Neural cell (in vitro differentiated cells): ENCODE data around the gene MRRF. TPM values are rescaled to one million over a fixed set of nuclear protein-coding genes. Genes with fewer than 3 reads are reported as not detected.

ENCODE experiments used
- H2AFZ ChIP-seq: fragments of 200-600, 300-800 bp; sonication (generic), shearing (Covaris generic); 2 replicates; pipeline ENCODE4 v1.6.0; 2014; ENCODE audit warnings: low read depth, mild to moderate bottlenecking, antibody characterized with exemption, low read length, moderate library complexity
- H3F3A ChIP-seq: fragments of 200-600 bp; shearing (Covaris generic); 2 replicates; pipeline ENCODE4 v1.6.1; 2016; ENCODE audit warnings: mild to moderate bottlenecking, moderate library complexity, mixed read lengths, antibody characterized with exemption, low read length; ENCODE audit not compliant: insufficient read depth, poor library complexity, severe bottlenecking
- H3K27ac ChIP-seq: fragments of 200-600, 300-800 bp; sonication (generic), shearing (Covaris generic); 2 replicates; pipeline ENCODE4 v1.5.1; 2014; ENCODE audit warnings: mild to moderate bottlenecking, low read length, moderate library complexity
- H3K27me3 ChIP-seq: fragments of 300-800, 200-600 bp; sonication (generic), shearing (Covaris generic); 2 replicates; pipeline ENCODE4 v1.6.0; 2014; ENCODE audit warnings: mild to moderate bottlenecking, low read depth, low read length, moderate library complexity; ENCODE audit not compliant: insufficient read depth
- H3K36me3 ChIP-seq: fragments of 300-800, 200-600 bp; sonication (generic), shearing (Covaris generic); 2 replicates; pipeline ENCODE4 v1.5.1; 2014; ENCODE audit warnings: mild to moderate bottlenecking, antibody characterized with exemption, low read length, moderate library complexity; ENCODE audit not compliant: insufficient read depth
- H3K4me2 ChIP-seq: fragments of 300-800, 200-600 bp; sonication (generic), shearing (Covaris generic); 2 replicates; pipeline ENCODE4 v1.6.0; 2014; ENCODE audit warnings: mild to moderate bottlenecking, low read length
- H3K4me3 ChIP-seq: fragments of 300-800, 200-600 bp; sonication (generic), shearing (Covaris generic); 2 replicates; pipeline ENCODE4 v1.5.1; 2014; ENCODE audit warnings: mild to moderate bottlenecking, low read length, moderate library complexity
- H3K79me2 ChIP-seq: fragments of 200-600 bp; shearing (Covaris generic); replicated peaks from 2 replicates; pipeline ENCODE4 v1.6.0; 2014; ENCODE audit warnings: mild to moderate bottlenecking, low read length, moderate library complexity; ENCODE audit not compliant: insufficient read depth
- H3K9ac ChIP-seq: fragments of 300-800, 200-600 bp; sonication (generic), shearing (Covaris generic); 2 replicates; pipeline ENCODE4 v1.6.1; 2016; ENCODE audit warnings: mild to moderate bottlenecking, low read length, mixed read lengths
- H3K9me2 ChIP-seq: fragments of 200-600 bp; shearing (Covaris generic); 2 replicates; pipeline ENCODE4 v1.6.1; 2016; ENCODE audit warnings: mild to moderate bottlenecking, low read length, mixed read lengths; ENCODE audit not compliant: insufficient read depth
- H3K9me3 ChIP-seq: fragments of 200-600, 300-800 bp; sonication (generic), shearing (Covaris generic); 2 replicates; pipeline ENCODE4 v1.6.1; 2016; ENCODE audit warnings: mild to moderate bottlenecking, mixed run types, low read length, moderate library complexity, mixed read lengths
- H4K20me1 ChIP-seq: fragments of 200-600 bp; shearing (Covaris generic); 2 replicates; pipeline ENCODE4 v1.6.1; 2016; ENCODE audit warnings: mild to moderate bottlenecking, mixed run types; ENCODE audit not compliant: insufficient read depth
- EP300 ChIP-seq: fragments of 450-650 bp; conservative IDR thresholded peaks from 2 replicates; pipeline ENCODE4 v1.6.1; 2014; ENCODE audit warnings: antibody characterized with exemption, mild to moderate bottlenecking, moderate library complexity; ENCODE audit not compliant: poor library complexity, severe bottlenecking
- EZH2 ChIP-seq: fragments of 200-600, 300-800 bp; shearing (Covaris generic), sonication (generic); IDR thresholded peaks from 2 replicates; pipeline ENCODE4 v1.6.1; 2014; ENCODE audit warnings: antibody characterized with exemption, low read length, borderline replicate concordance, mild to moderate bottlenecking; ENCODE audit not compliant: insufficient read depth, poor library complexity, severe bottlenecking
- MXI1 ChIP-seq: fragments of 450-650 bp; conservative IDR thresholded peaks from 2 replicates; pipeline ENCODE4 v1.6.1; 2014; ENCODE audit warnings: antibody characterized with exemption, mild to moderate bottlenecking; ENCODE audit not compliant: poor library complexity, severe bottlenecking
- POLR2AphosphoS5 ChIP-seq: IDR thresholded peaks from 2 replicates; pipeline ENCODE4 v1.6.1; 2012
- RAD21 ChIP-seq: fragments of 450-650 bp; conservative IDR thresholded peaks from 2 replicates; pipeline ENCODE4 v1.6.1; 2014; ENCODE audit warnings: antibody characterized with exemption, mild to moderate bottlenecking, moderate library complexity
- SMC3 ChIP-seq: fragments of 450-650 bp; conservative IDR thresholded peaks from 2 replicates; pipeline ENCODE4 v1.6.1; 2014; ENCODE audit warnings: antibody characterized with exemption, mild to moderate bottlenecking, moderate library complexity; ENCODE audit not compliant: poor library complexity
- TAF1 ChIP-seq: IDR thresholded peaks from 2 replicates; pipeline ENCODE4 v1.6.1; 2012; ENCODE audit warnings: low read depth
- polyA plus RNA-seq: library from polyadenylated mRNA; depleted of rRNA; stranded (reverse); fragments of >200 nt; gene quantifications from 2 replicates; pipeline ENCODE4 v1.2.3, GENCODE V29; 2014
- TF ChIP-seq, protein P1 (sequence below): IDR thresholded peaks from 2 replicates; pipeline ENCODE4 v1.6.1; 2012; ENCODE audit warnings: borderline replicate concordance
- TF ChIP-seq, protein P2 (sequence below): fragments of 450-650 bp; IDR thresholded peaks from 2 replicates; pipeline ENCODE4 v1.5.1; 2014; ENCODE audit warnings: antibody characterized with exemption, mild to moderate bottlenecking, moderate library complexity; ENCODE audit not compliant: poor library complexity, severe bottlenecking

The MRRF gene
- polyA plus RNA-seq, 1 donor from 2014 or later = 40.7 TPM

DNA sequence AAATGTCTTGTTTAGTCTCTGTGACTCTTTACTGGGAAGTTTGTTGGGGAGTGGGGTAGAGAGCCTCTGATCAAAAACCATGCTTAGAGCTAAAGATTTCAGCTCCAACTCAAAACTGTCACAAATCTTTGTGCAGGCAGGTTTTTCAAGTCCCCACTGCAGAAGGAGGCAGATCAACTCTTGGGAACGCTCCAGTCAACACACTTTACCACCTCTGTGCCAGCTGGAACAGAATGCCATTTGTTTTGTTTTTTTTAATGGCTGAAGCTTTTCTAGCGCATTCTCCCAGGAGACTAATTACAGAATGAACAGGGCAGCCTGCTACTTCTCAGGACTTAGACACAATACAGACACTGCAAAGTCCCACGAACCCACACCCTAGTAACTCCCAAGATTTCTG, 18.0 kb upstream of the MRRF start:
- H3K79me2 ChIP-seq = no peaks in the 10 kb centered on the region
- no peak overlapping the region for H3K4me3 ChIP-seq
- no peaks in the 10 kb centered on the region for H4K20me1 ChIP-seq
- no peaks in the 10 kb centered on the region for H3K9me2 ChIP-seq
- H3K27ac ChIP-seq = no peak overlapping the region
- H3K4me2 ChIP-seq = no peak overlapping the region
- TF ChIP-seq MXI1 = no peak
- no peak for TF ChIP-seq EZH2
- TF ChIP-seq, protein P1, sequence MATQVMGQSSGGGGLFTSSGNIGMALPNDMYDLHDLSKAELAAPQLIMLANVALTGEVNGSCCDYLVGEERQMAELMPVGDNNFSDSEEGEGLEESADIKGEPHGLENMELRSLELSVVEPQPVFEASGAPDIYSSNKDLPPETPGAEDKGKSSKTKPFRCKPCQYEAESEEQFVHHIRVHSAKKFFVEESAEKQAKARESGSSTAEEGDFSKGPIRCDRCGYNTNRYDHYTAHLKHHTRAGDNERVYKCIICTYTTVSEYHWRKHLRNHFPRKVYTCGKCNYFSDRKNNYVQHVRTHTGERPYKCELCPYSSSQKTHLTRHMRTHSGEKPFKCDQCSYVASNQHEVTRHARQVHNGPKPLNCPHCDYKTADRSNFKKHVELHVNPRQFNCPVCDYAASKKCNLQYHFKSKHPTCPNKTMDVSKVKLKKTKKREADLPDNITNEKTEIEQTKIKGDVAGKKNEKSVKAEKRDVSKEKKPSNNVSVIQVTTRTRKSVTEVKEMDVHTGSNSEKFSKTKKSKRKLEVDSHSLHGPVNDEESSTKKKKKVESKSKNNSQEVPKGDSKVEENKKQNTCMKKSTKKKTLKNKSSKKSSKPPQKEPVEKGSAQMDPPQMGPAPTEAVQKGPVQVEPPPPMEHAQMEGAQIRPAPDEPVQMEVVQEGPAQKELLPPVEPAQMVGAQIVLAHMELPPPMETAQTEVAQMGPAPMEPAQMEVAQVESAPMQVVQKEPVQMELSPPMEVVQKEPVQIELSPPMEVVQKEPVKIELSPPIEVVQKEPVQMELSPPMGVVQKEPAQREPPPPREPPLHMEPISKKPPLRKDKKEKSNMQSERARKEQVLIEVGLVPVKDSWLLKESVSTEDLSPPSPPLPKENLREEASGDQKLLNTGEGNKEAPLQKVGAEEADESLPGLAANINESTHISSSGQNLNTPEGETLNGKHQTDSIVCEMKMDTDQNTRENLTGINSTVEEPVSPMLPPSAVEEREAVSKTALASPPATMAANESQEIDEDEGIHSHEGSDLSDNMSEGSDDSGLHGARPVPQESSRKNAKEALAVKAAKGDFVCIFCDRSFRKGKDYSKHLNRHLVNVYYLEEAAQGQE = no peak
- no peak for TF ChIP-seq POLR2AphosphoS5
- TF ChIP-seq RAD21 = no peak
- no peak for TF ChIP-seq EP300
- TF ChIP-seq TAF1 = no peak
- TF ChIP-seq, protein P2, sequence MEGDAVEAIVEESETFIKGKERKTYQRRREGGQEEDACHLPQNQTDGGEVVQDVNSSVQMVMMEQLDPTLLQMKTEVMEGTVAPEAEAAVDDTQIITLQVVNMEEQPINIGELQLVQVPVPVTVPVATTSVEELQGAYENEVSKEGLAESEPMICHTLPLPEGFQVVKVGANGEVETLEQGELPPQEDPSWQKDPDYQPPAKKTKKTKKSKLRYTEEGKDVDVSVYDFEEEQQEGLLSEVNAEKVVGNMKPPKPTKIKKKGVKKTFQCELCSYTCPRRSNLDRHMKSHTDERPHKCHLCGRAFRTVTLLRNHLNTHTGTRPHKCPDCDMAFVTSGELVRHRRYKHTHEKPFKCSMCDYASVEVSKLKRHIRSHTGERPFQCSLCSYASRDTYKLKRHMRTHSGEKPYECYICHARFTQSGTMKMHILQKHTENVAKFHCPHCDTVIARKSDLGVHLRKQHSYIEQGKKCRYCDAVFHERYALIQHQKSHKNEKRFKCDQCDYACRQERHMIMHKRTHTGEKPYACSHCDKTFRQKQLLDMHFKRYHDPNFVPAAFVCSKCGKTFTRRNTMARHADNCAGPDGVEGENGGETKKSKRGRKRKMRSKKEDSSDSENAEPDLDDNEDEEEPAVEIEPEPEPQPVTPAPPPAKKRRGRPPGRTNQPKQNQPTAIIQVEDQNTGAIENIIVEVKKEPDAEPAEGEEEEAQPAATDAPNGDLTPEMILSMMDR = no peak
- H2AFZ ChIP-seq = no peak overlapping the region
- H3K9me3 ChIP-seq = no peaks in the 10 kb centered on the region
- H3F3A ChIP-seq = no peaks in the 10 kb centered on the region
- no peak overlapping the region for H3K9ac ChIP-seq
- H3K27me3 ChIP-seq = no peaks in the 10 kb centered on the region
- peaks cover 3% of the 10 kb centered on the region for H3K36me3 ChIP-seq

DNA sequence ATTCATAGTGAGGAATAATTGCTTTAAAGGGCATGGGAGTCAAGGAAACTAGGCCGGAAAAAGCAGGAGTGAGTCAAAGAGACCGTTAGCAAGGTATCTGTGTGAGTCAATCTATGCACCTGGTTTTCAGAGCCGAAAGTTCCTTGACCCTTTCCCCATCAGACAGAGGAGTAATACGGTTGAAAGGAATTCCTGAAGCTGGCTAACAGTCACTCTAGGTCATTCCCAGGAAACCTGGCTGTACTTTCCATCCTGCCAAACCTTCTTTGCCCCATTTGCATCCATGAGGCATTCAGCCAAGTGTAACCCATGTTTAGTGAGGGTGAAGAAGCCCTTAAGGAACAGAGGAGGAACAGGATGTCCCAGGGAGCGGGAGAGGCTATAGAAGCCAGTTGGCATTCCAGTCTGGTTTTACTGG, 16.2 kb upstream of the MRRF start:
- no peaks in the 10 kb centered on the region for H3F3A ChIP-seq
- no peak for TF ChIP-seq POLR2AphosphoS5
- TF ChIP-seq EP300 = no peak
- TF ChIP-seq SMC3 = no peak
- no peak for TF ChIP-seq TAF1
- no peak for TF ChIP-seq EZH2
- TF ChIP-seq, protein P2 = no peak
- TF ChIP-seq RAD21 = no peak
- TF ChIP-seq, protein P1 = no peak
- no peak for TF ChIP-seq MXI1
- peaks cover 3% of the 10 kb centered on the region for H3K36me3 ChIP-seq
- no peak overlapping the region for H3K9ac ChIP-seq
- H3K4me3 ChIP-seq = no peak overlapping the region
- H3K27ac ChIP-seq = no peak overlapping the region
- H3K9me3 ChIP-seq = no peaks in the 10 kb centered on the region
- H3K4me2 ChIP-seq = no peak overlapping the region
- no peak overlapping the region for H2AFZ ChIP-seq
- H4K20me1 ChIP-seq = no peaks in the 10 kb centered on the region
- H3K27me3 ChIP-seq = no peaks in the 10 kb centered on the region
- peaks cover 4% of the 10 kb centered on the region for H3K79me2 ChIP-seq
- H3K9me2 ChIP-seq = no peaks in the 10 kb centered on the region
